GM21576 (cell line): Measurements from ENCODE around the gene MCUB.

Source experiments
- ATAC-seq: cut with Tn5 transposase; IDR thresholded peaks from one replicate; pipeline ENCODE4 v1.9.1; 2021; ENCODE audit warnings: mild to moderate bottlenecking, moderate library complexity; ENCODE audit not compliant: unreplicated experiment

The MCUB gene

GRCh38 chr4:109721033-109721432 is 161.0 kb downstream of the MCUB start:
- no peak for ATAC-seq

- no peak for ATAC-seq
Measured at GRCh38 chr4:109722357-109722756, 162.3 kb downstream of the MCUB start.

- ATAC-seq, result no peak
Measured at GRCh38 chr4:109723110-109723509, 163.1 kb downstream of the MCUB start.

- ATAC-seq, result no peak
Measured at GRCh38 chr4:109728385-109728784, 168.3 kb downstream of the MCUB start.

- ATAC-seq, result no peak
Measured at GRCh38 chr4:109729117-109729717, 169.2 kb downstream of the MCUB start.

GRCh38 chr4:109729718-109730618 is 169.9 kb downstream of the MCUB start, which contains the start of gene PLA2G12A:
TSS of gene PLA2G12A (minus strand) at chr4:109730070. CDS start at chr4:109729809, 261 bp downstream.
- peak; percentile 82 for ATAC-seq

GRCh38 chr4:109730619-109731545 is 170.8 kb downstream of the MCUB start:
- no peak for ATAC-seq

GRCh38 chr4:109733728-109734127 is 173.7 kb downstream of the MCUB start:
- ATAC-seq, result no peak

- ATAC-seq, result no peak
Measured at GRCh38 chr4:109735566-109736365, 175.7 kb downstream of the MCUB start.
